HepG2 (cell line): ENCODE results near the gene SLC29A1. TPM values are rescaled to one million over a fixed set of nuclear protein-coding genes. Genes with fewer than 3 reads are reported as not detected.

ENCODE experiments used
- AKAP8 ChIP-seq: sonication (generic); formaldehyde crosslinking; IDR thresholded peaks from 2 replicates; pipeline ENCODE4 v1.5.1; 2020; ENCODE audit warnings: mild to moderate bottlenecking, missing genetic modification reagents
- CREB1 ChIP-seq, 2 experiments: fragments of 450-650 bp in 1 of 2; IDR thresholded peaks; 2 replicates each; pipeline ENCODE4 v1.6.1; 2016 to 2017; ENCODE audit warnings: control low read depth in 1 of 2, mild to moderate bottlenecking in 1 of 2, missing compliant biosample characterization in 1 of 2, missing genetic modification characterization in 1 of 2
- FOXM1 ChIP-seq: sonication (generic); formaldehyde crosslinking; IDR thresholded peaks from 2 replicates; pipeline ENCODE4 v1.5.0; 2020; ENCODE audit warnings: missing genetic modification reagents
- HOXA9 ChIP-seq: sonication (generic); formaldehyde crosslinking; IDR thresholded peaks from 2 replicates; pipeline ENCODE4 v1.8.1; 2022; ENCODE audit warnings: missing genetic modification reagents, mild to moderate bottlenecking, moderate library complexity, borderline replicate concordance
- NR0B2 ChIP-seq: sonication (generic); formaldehyde crosslinking; IDR thresholded peaks from 2 replicates; pipeline ENCODE4 v1.4.0; 2020; ENCODE audit warnings: mild to moderate bottlenecking, missing genetic modification reagents
- REPIN1 ChIP-seq: sonication (generic); formaldehyde crosslinking; IDR thresholded peaks from 2 replicates; pipeline ENCODE4 v1.8.0; 2022; ENCODE audit warnings: missing genetic modification reagents, low read depth, mild to moderate bottlenecking, borderline replicate concordance
- SMAD9 ChIP-seq: sonication (generic); formaldehyde crosslinking; IDR thresholded peaks from 2 replicates; pipeline ENCODE4 v1.5.1; 2020; ENCODE audit warnings: mild to moderate bottlenecking, missing genetic modification reagents
- THAP11 ChIP-seq: IDR thresholded peaks from 2 replicates; pipeline ENCODE4 v1.6.1; 2016; ENCODE audit warnings: missing biosample characterization, missing genetic modification reagents
- ZBTB38 ChIP-seq: sonication (generic); formaldehyde crosslinking; IDR thresholded peaks from 2 replicates; pipeline ENCODE4 v1.5.1; 2020; ENCODE audit warnings: mild to moderate bottlenecking, missing genetic modification reagents
- ZC3H13 ChIP-seq: sonication (generic); formaldehyde crosslinking; IDR thresholded peaks from 2 replicates; pipeline ENCODE4 v1.8.1; 2023; ENCODE audit warnings: mild to moderate bottlenecking, missing genetic modification reagents, moderate library complexity
- ZFYVE20 ChIP-seq: sonication (generic); formaldehyde crosslinking; IDR thresholded peaks from 2 replicates; pipeline ENCODE4 v1.8.0; 2023; ENCODE audit warnings: low read depth, mild to moderate bottlenecking, moderate library complexity, missing genetic modification reagents, borderline replicate concordance
- ZNF20 ChIP-seq: sonication (generic); formaldehyde crosslinking; IDR thresholded peaks from 2 replicates; pipeline ENCODE4 v1.4.0; 2020; ENCODE audit warnings: mild to moderate bottlenecking, moderate library complexity, missing genetic modification reagents
- ZNF558 ChIP-seq: sonication (generic); formaldehyde crosslinking; IDR thresholded peaks from 2 replicates; pipeline ENCODE4 v1.9.0; 2022; ENCODE audit warnings: mild to moderate bottlenecking, missing genetic modification reagents, borderline replicate concordance
- ZNF576 ChIP-seq: sonication (generic); formaldehyde crosslinking; IDR thresholded peaks from 2 replicates; pipeline ENCODE4 v1.4.0; 2020; ENCODE audit warnings: mild to moderate bottlenecking, missing genetic modification reagents
- ZNF704 ChIP-seq: sonication (generic); formaldehyde crosslinking; IDR thresholded peaks from 2 replicates; pipeline ENCODE4 v1.8.1; 2023; ENCODE audit warnings: mild to moderate bottlenecking, inconsistent platforms, moderate library complexity, missing genetic modification reagents, borderline replicate concordance
- polyA plus RNA-seq, 8 experiments: library from polyadenylated mRNA; depleted of rRNA in 3 of 8; stranded (reverse) in 7 of 8; unstranded in 1 of 8; fragments of >200 nt; fragmentation: Illumina TruSeq in 4 of 8; extraction: Trizol in 4 of 8; gene quantifications; 2 replicates each; pipeline versions ENCODE4 v1.2.1 to v1.2.3, GENCODE V29; 2011 to 2016; ENCODE audit warnings: low read depth in 4 of 8, missing spikeins in 1 of 8, mixed read lengths in 1 of 8; ENCODE audit not compliant: insufficient read depth in 1 of 8
- total RNA-seq, 5 experiments: library from RNA; depleted of rRNA; stranded (reverse); fragments of >200 nt; fragmentation: Illumina TruSeq; extraction: Trizol; gene quantifications; 2 replicates each; pipeline ENCODE4 v1.2.3, GENCODE V29; 2016; ENCODE audit warnings: low read depth in 1 of 5
- TF ChIP-seq, protein P1 (sequence below): sonication (generic); formaldehyde crosslinking; IDR thresholded peaks from 2 replicates; pipeline ENCODE4 v1.8.0; 2022; ENCODE audit warnings: mild to moderate bottlenecking, missing genetic modification reagents
- TF ChIP-seq, protein P2 (sequence below): sonication (generic); formaldehyde crosslinking; IDR thresholded peaks from 2 replicates; pipeline ENCODE4 v1.4.0; 2020; ENCODE audit warnings: missing genetic modification reagents, mild to moderate bottlenecking, borderline replicate concordance
- TF ChIP-seq, protein P3 (sequence below): sonication (generic); formaldehyde crosslinking; IDR thresholded peaks from 2 replicates; pipeline ENCODE4 v1.8.1; 2022; ENCODE audit warnings: low read depth, mild to moderate bottlenecking, missing genetic modification reagents

Gene SLC29A1
- total and polyA plus RNA-seq, 2 of the 13 experiments (the other 11 are each of a cell fraction or from before 2014, with no cell fraction given): 43.2 to 106 TPM

DNA sequence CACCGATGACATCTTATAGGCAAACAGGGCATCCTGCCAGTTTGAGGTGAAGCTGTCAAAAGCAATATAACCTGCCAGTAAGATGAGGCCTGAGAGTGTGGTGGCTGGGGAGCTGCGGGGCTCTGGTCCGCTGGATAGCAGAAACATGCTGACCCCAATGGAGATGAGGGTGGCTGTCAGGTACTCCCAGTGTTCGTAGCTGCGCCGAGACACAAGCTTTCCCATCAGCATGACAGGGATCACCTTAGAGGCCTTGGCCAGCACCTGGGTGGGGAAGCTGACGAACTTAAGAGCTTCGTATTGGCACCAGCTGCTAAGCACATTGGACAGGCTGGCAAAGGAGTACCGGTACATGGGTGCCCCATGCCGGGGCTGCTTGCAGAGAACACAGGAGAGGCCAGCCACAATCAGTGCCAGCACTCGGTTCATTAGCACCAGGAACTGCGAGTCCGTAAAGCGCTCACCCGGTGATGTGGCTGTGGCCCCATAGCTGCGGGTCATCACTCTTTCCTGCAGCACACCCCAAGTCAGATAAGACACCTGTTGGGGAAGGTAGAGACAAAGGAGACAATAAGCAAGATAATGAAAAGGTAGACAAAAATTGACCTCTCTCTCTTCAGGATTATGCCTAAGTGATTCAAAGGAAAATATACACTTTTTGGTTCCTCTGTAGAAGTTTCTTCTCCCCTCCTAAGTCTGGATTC lies 31.9 kb downstream of the SLC29A1 start (continued):
- TF ChIP-seq, protein P1, sequence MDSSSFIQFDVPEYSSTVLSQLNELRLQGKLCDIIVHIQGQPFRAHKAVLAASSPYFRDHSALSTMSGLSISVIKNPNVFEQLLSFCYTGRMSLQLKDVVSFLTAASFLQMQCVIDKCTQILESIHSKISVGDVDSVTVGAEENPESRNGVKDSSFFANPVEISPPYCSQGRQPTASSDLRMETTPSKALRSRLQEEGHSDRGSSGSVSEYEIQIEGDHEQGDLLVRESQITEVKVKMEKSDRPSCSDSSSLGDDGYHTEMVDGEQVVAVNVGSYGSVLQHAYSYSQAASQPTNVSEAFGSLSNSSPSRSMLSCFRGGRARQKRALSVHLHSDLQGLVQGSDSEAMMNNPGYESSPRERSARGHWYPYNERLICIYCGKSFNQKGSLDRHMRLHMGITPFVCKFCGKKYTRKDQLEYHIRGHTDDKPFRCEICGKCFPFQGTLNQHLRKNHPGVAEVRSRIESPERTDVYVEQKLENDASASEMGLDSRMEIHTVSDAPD (CRISPR knock-in tag): no peak
- TF ChIP-seq, protein P2, sequence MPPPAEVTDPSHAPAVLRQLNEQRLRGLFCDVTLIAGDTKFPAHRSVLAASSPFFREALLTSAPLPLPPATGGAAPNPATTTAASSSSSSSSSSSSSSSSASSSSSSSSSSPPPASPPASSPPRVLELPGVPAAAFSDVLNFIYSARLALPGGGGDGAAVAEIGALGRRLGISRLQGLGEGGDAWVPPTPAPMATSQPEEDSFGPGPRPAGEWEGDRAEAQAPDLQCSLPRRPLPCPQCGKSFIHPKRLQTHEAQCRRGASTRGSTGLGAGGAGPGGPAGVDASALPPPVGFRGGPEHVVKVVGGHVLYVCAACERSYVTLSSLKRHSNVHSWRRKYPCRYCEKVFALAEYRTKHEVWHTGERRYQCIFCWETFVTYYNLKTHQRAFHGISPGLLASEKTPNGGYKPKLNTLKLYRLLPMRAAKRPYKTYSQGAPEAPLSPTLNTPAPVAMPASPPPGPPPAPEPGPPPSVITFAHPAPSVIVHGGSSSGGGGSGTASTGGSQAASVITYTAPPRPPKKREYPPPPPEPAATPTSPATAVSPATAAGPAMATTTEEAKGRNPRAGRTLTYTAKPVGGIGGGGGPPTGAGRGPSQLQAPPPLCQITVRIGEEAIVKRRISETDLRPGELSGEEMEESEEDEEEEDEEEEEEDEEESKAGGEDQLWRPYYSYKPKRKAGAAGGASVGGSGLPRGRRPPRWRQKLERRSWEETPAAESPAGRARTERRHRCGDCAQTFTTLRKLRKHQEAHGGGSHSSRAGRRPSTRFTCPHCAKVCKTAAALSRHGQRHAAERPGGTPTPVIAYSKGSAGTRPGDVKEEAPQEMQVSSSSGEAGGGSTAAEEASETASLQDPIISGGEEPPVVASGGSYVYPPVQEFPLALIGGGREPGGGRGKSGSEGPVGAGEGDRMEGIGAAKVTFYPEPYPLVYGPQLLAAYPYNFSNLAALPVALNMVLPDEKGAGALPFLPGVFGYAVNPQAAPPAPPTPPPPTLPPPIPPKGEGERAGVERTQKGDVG (CRISPR knock-in tag): no peak
- TF ChIP-seq FOXM1 (CRISPR knock-in tag) (no peak), THAP11 (CRISPR knock-in tag) (no peak), SMAD9 (CRISPR knock-in tag) (no peak), AKAP8 (CRISPR knock-in tag) (no peak), ZBTB38 (no peak; the same call in 1 of the 2 replicates), ZNF576 (CRISPR knock-in tag) (no peak), ZNF704 (CRISPR knock-in tag) (no peak), ZNF20 (CRISPR knock-in tag) (no peak), REPIN1 (CRISPR knock-in tag) (no peak), NR0B2 (CRISPR knock-in tag) (no peak), ZC3H13 (CRISPR knock-in tag) (0 out of 2 replicates have a peak, but pooled peaks have one; percentile 25), ZNF558 (CRISPR knock-in tag) (no peak), ZFYVE20 (CRISPR knock-in tag) (no peak), HOXA9 (CRISPR knock-in tag) (no peak), CREB1 (IDR thresholded peaks at IDR 0.05) (no peak), CREB1 (CRISPR knock-in tag; IDR thresholded peaks at IDR 0.05) (no peak)
- TF ChIP-seq, protein P3, sequence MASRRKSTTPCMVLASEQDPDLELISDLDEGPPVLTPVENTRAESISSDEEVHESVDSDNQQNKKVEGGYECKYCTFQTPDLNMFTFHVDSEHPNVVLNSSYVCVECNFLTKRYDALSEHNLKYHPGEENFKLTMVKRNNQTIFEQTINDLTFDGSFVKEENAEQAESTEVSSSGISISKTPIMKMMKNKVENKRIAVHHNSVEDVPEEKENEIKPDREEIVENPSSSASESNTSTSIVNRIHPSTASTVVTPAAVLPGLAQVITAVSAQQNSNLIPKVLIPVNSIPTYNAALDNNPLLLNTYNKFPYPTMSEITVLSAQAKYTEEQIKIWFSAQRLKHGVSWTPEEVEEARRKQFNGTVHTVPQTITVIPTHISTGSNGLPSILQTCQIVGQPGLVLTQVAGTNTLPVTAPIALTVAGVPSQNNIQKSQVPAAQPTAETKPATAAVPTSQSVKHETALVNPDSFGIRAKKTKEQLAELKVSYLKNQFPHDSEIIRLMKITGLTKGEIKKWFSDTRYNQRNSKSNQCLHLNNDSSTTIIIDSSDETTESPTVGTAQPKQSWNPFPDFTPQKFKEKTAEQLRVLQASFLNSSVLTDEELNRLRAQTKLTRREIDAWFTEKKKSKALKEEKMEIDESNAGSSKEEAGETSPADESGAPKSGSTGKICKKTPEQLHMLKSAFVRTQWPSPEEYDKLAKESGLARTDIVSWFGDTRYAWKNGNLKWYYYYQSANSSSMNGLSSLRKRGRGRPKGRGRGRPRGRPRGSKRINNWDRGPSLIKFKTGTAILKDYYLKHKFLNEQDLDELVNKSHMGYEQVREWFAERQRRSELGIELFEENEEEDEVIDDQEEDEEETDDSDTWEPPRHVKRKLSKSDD (CRISPR knock-in tag): no peak
